ENCODE results near the gene ZNF804A.

DNA sequence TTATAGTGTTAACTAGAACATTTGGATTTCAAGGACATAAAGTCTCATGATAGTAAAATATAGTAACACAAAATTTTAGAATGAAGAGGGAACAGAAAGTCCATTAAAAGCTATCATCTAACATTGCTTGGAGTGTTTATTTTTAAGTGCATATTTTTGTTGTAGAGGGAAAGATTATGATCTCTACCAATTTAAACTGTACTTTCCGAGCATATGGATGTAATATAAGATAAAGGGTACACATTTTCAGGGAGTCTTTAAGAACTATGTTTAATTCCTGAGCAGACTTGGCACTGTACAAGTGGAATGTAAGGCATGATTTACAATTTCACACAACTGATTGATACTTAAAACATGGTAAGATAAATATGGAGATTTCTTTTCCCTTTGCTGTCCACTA is 34.2 kb upstream of the ZNF804A start:
- TF ChIP-seq, protein P1, sequence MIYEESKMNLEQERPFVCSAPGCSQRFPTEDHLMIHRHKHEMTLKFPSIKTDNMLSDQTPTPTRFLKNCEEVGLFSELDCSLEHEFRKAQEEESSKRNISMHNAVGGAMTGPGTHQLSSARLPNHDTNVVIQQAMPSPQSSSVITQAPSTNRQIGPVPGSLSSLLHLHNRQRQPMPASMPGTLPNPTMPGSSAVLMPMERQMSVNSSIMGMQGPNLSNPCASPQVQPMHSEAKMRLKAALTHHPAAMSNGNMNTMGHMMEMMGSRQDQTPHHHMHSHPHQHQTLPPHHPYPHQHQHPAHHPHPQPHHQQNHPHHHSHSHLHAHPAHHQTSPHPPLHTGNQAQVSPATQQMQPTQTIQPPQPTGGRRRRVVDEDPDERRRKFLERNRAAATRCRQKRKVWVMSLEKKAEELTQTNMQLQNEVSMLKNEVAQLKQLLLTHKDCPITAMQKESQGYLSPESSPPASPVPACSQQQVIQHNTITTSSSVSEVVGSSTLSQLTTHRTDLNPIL (CRISPR knock-in tag; IDR thresholded peaks at IDR 0.05; ENCODE audit: low read depth) = no peak
- TF ChIP-seq SNAI2 (CRISPR knock-in tag; IDR thresholded peaks at IDR 0.05) (no peak), ISL1 (CRISPR knock-in tag; IDR thresholded peaks at IDR 0.05) (no peak)
- TF ChIP-seq, protein P2, sequence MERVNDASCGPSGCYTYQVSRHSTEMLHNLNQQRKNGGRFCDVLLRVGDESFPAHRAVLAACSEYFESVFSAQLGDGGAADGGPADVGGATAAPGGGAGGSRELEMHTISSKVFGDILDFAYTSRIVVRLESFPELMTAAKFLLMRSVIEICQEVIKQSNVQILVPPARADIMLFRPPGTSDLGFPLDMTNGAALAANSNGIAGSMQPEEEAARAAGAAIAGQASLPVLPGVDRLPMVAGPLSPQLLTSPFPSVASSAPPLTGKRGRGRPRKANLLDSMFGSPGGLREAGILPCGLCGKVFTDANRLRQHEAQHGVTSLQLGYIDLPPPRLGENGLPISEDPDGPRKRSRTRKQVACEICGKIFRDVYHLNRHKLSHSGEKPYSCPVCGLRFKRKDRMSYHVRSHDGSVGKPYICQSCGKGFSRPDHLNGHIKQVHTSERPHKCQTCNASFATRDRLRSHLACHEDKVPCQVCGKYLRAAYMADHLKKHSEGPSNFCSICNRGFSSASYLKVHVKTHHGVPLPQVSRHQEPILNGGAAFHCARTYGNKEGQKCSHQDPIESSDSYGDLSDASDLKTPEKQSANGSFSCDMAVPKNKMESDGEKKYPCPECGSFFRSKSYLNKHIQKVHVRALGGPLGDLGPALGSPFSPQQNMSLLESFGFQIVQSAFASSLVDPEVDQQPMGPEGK (CRISPR knock-in tag; IDR thresholded peaks at IDR 0.05; ENCODE audit: borderline replicate concordance) = no peak
- TF ChIP-seq, protein P3, sequence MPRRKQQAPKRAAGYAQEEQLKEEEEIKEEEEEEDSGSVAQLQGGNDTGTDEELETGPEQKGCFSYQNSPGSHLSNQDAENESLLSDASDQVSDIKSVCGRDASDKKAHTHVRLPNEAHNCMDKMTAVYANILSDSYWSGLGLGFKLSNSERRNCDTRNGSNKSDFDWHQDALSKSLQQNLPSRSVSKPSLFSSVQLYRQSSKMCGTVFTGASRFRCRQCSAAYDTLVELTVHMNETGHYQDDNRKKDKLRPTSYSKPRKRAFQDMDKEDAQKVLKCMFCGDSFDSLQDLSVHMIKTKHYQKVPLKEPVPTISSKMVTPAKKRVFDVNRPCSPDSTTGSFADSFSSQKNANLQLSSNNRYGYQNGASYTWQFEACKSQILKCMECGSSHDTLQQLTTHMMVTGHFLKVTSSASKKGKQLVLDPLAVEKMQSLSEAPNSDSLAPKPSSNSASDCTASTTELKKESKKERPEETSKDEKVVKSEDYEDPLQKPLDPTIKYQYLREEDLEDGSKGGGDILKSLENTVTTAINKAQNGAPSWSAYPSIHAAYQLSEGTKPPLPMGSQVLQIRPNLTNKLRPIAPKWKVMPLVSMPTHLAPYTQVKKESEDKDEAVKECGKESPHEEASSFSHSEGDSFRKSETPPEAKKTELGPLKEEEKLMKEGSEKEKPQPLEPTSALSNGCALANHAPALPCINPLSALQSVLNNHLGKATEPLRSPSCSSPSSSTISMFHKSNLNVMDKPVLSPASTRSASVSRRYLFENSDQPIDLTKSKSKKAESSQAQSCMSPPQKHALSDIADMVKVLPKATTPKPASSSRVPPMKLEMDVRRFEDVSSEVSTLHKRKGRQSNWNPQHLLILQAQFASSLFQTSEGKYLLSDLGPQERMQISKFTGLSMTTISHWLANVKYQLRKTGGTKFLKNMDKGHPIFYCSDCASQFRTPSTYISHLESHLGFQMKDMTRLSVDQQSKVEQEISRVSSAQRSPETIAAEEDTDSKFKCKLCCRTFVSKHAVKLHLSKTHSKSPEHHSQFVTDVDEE (CRISPR knock-in tag; IDR thresholded peaks at IDR 0.05) = no peak

Data from SK-N-SH treated with all-trans-retinoic acid at 6 μM for 48 hours (cell line).